ENCODE results near the gene PPP2CA. TPM values are rescaled to one million over a fixed set of nuclear protein-coding genes. Genes with fewer than 3 reads are reported as not detected.

PPP2CA gene
- total and polyA plus RNA-seq, 9 of the 15 experiments (the other 6 are each of a cell fraction or from before 2014, with no cell fraction given), result 23.0 to 257 (median 109) TPM

- ChIA-PET POLR2A (interaction anchor here (1.5 to 3.1 kb wide), 4 partner anchors 8 to 25 kb away, joined by 7 to 12 read pairs (median 8); partner anchors contain the start of gene SKP1), CTCF (ENCODE audit: low intra/inter-chr PET ratio) (no interaction called here)
- no peak overlapping the region for H2AFZ ChIP-seq (ENCODE audit: low read depth, low read length)
- H3K36me3 ChIP-seq (ENCODE audit: control insufficient read depth, insufficient read depth, low read length), result peaks cover 93% of the 10 kb centered on the region
- no peaks in the 10 kb centered on the region for H3K9me3 ChIP-seq (replicated peaks; ENCODE audit: control insufficient read depth, insufficient read depth, low read depth, low read length)
- 100% methylated on average over 3 of the region's 3 CpGs for WGBS (ENCODE audit: insufficient coverage, low coverage, missing lambda C conversion rate)
- BruUV-seq (replicated peaks), result no TSS peak
- no peak overlapping the region for H3K9ac ChIP-seq (ENCODE audit: insufficient read depth in 1 of 2, low read depth in 2 of 2, low read length in 2 of 2)
- no peak for DNase-seq (ENCODE audit: extremely low read depth in 1 of 4, low spot score in 3 of 4)
- no peak overlapping the region for H3K27ac ChIP-seq (ENCODE audit: extremely low read depth, low read depth, low read length)
- intact Hi-C loops (cut with micrococcal nuclease), result no loop called here
- no peaks in the 10 kb centered on the region for H3K9me1 ChIP-seq (ENCODE audit: control insufficient read depth, insufficient read depth, low read length)
- no peak overlapping the region for H3K4me2 ChIP-seq (ENCODE audit: insufficient read depth, low read length)
- H3K79me2 ChIP-seq (ENCODE audit: control insufficient read depth, insufficient read depth, low read length), result peaks cover 22% of the 10 kb centered on the region; the same call in 1 of the 3 replicates
- H3K4me3 ChIP-seq, result no peak overlapping the region
- FAIRE-seq, result no peak
- TF ChIP-seq ZHX1 (conservative IDR thresholded peaks at IDR 0.05; ENCODE audit: low read length), result no peak
- no peak for TF ChIP-seq NKRF (IDR thresholded peaks at IDR 0.05; ENCODE audit: borderline replicate concordance)
- no peak for TF ChIP-seq ZNF280B (CRISPR knock-in tag; IDR thresholded peaks at IDR 0.05)
- no peak for TF ChIP-seq RBM22 (IDR thresholded peaks at IDR 0.05; ENCODE audit: low read depth, low read length, poor library complexity, severe bottlenecking)
- H3K27me3 ChIP-seq (ENCODE audit: control insufficient read depth in 2 of 2, insufficient read depth in 2 of 2, low read length in 2 of 2), result no peaks in the 10 kb centered on the region
- in situ Hi-C loops (cut with MboI), result no loop called here
- no peak for ATAC-seq
- no peaks in the 10 kb centered on the region for H4K20me1 ChIP-seq (replicated peaks; ENCODE audit: control insufficient read depth, insufficient read depth, low read length)
- H3K4me1 ChIP-seq (replicated peaks in 1 of 2; ENCODE audit: control insufficient read depth in 2 of 2, insufficient read depth in 2 of 2, low read length in 2 of 2), result no peaks in the 10 kb centered on the region; a peak in 1 of 5 replicates
These were observed 74.2 kb downstream of the PPP2CA start for GRCh38 chr5:134151723-134152122.

Measured in K562 (cell line).